SJSA1 (cell line): ENCODE measurements around the gene FAR1. TPM values are rescaled to one million over a fixed set of nuclear protein-coding genes. Genes with fewer than 3 reads are reported as not detected.

ENCODE experiments used
- DNase-seq, 2 experiments: peaks; one replicate each; pipeline ENCODE4 v3.0.0-alpha.2; 2015 to 2020; ENCODE audit warnings: low spot score in 2 of 2, low read depth in 1 of 2
- H3K27ac ChIP-seq: fragments of 250-450 bp; sonication (Bioruptor Pico); 2 replicates; pipeline ENCODE4 v1.5.1; 2020; ENCODE audit warnings: mild to moderate bottlenecking, moderate library complexity
- H3K27me3 ChIP-seq: fragments of 250-450 bp; sonication (Bioruptor Pico); replicated peaks from 2 replicates; pipeline ENCODE4 v1.5.1; 2020; ENCODE audit warnings: mild to moderate bottlenecking, moderate library complexity
- H3K36me3 ChIP-seq: fragments of 250-450 bp; sonication (Bioruptor Pico); 2 replicates; pipeline ENCODE4 v1.5.1; 2020; ENCODE audit warnings: mild to moderate bottlenecking
- H3K4me1 ChIP-seq: fragments of 250-450 bp; sonication (Bioruptor Pico); replicated peaks from 2 replicates; pipeline ENCODE4 v1.6.1; 2021; ENCODE audit warnings: mild to moderate bottlenecking
- H3K4me3 ChIP-seq: fragments of 250-450 bp; sonication (Bioruptor Pico); 2 replicates; pipeline ENCODE4 v1.5.1; 2020; ENCODE audit warnings: mild to moderate bottlenecking
- H3K9me3 ChIP-seq: fragments of 250-450 bp; sonication (Bioruptor Pico); replicated peaks from 2 replicates; pipeline ENCODE4 v1.5.1; 2020; ENCODE audit warnings: mild to moderate bottlenecking
- total RNA-seq: library from RNA; depleted of rRNA; stranded (reverse); fragments of >200 nt; shearing (Covaris generic); gene quantifications from 2 replicates; pipeline ENCODE4 v1.2.3, GENCODE V29; 2014

The FAR1 gene
- total RNA-seq, 1 experiment from 2014 or later: 89.0 TPM

GRCh38 chr11:13680501-13681264 lies 12.2 kb downstream of the FAR1 start:
- Histone ChIP-seq H3K27ac (no peak overlapping the region), H3K27me3 (no peaks in the 10 kb centered on the region), H3K36me3 (peaks cover 13% of the 10 kb centered on the region), H3K4me1 (no peaks in the 10 kb centered on the region), H3K9me3 (no peaks in the 10 kb centered on the region), H3K4me3 (no peak overlapping the region)
- no peak for DNase-seq

DNA sequence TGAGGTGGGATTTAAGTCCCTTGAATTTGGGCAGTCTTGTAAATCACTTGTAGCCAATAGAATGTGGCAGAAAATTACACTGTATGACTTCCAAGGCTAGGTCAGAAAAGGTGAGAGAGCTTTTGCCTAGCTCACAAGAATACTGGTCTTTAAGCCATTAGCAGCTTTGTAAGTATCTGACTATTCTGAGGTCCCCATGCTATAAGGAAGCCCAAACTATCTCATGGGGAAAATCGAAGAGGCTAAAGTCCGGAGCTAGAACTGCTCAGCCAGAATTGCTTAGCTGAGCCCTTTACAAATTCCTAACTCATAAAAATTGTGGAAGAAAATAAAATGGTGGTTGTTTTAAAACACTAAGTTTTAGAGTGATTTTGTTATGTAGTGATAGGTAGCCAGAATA lies 13.0 kb downstream of the FAR1 start:
- H3K27ac ChIP-seq: no peak overlapping the region
- H3K4me3 ChIP-seq: no peak overlapping the region
- H3K9me3 ChIP-seq: no peaks in the 10 kb centered on the region
- no peaks in the 10 kb centered on the region for H3K4me1 ChIP-seq
- DNase-seq: no peak
- H3K27me3 ChIP-seq: no peaks in the 10 kb centered on the region
- peaks cover 18% of the 10 kb centered on the region for H3K36me3 ChIP-seq

- Histone ChIP-seq H3K27ac (no peak overlapping the region), H3K9me3 (no peaks in the 10 kb centered on the region), H3K4me3 (no peak overlapping the region), H3K36me3 (peaks cover 18% of the 10 kb centered on the region), H3K27me3 (no peaks in the 10 kb centered on the region), H3K4me1 (no peaks in the 10 kb centered on the region)
- no peak for DNase-seq
Measured at GRCh38 chr11:13682212-13682611, 13.7 kb downstream of the FAR1 start.

DNA sequence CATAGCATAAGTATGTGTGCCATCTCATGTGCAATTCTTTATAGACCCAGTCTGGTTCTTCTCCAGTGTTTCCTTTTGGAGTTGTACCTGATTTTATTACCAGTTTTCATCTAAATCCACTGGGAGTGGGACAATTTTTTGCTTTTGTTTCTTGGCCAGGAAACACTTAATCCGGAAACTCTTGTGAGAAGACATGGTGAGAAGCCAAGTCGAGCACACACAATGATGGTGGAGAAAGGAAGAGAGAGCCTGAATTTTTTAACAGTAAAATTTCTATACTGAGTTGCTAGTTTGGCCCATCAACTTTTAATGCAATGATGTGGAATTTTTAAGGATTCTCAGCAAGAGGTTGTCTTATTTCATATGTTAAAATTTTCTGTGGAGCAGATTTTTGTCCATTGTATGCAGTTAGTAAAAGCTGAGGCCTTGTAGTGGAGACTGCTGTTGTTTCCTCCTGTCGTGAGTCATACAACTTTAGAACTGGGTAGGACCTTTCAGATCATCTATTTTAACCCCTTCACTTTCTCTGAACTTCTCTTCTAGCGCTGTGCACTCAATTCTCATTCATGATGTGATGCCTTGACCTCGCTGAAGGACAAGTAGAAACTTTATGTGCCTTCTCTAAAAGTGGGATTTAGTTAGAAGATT lies 17.1 kb downstream of the FAR1 start:
- Histone ChIP-seq H3K27me3 (no peaks in the 10 kb centered on the region), H3K36me3 (peaks cover 23% of the 10 kb centered on the region), H3K9me3 (no peaks in the 10 kb centered on the region), H3K4me3 (no peak overlapping the region), H3K4me1 (no peaks in the 10 kb centered on the region), H3K27ac (no peak overlapping the region)
- DNase-seq: no peak

DNA sequence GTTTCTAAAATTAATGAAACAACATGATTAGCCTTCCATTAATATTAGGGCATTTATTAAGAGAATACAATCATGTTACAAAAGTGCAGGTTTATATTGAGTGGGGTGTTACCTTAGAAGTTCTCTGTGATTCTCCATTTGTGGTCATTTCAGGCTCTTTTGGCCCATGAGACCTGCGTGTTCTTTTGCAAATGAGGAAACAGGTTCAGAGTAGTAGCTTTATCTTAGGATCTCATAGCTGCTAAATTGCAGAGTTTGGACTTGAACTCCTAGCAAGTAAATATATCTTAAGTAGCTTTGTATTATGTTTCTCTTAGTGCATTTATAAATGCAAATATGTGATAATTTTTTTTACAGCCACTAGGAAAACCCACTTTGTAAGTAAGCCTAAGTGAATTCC lies 18.3 kb downstream of the FAR1 start:
- no peaks in the 10 kb centered on the region for H3K27me3 ChIP-seq

GRCh38 chr11:13687271-13687670 lies 18.8 kb downstream of the FAR1 start:
- H3K36me3 ChIP-seq: peaks cover 16% of the 10 kb centered on the region
- H3K4me1 ChIP-seq: no peaks in the 10 kb centered on the region

More for the DNA sequence above, 18.3 kb downstream of the FAR1 start:
- Histone ChIP-seq H3K27ac (no peak overlapping the region), H3K9me3 (no peaks in the 10 kb centered on the region), H3K36me3 (peaks cover 18% of the 10 kb centered on the region), H3K4me3 (no peak overlapping the region), H3K4me1 (no peaks in the 10 kb centered on the region)
- no peak for DNase-seq

DNA sequence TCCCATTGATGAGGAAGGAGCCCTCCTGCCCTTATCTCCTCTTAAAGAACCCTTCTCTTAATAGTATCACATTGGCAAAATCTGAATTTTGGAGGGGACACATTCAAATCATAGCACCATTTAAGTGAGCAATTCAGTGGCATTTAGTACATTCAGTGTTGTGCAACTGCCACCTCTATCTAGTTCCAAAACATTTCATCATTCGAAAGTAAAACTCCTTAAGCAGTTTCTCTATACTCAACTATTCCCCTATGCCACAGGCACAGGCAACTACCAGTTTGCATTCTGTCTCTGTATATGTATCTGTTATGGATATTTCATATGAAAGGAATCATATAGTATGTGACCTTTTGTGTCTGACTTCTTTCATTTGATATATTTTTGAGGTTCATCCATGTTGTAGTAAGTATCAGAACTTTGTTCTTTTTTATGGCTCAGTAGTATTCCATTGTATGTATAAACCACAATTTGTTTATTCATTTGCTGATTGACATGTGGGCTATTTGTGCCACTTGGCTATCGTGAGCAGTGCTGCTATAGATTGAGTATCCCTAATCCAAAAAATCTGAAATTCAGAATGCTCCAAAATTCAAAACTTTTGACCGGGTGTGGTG lies 22.9 kb downstream of the FAR1 start:
- Histone ChIP-seq H3K9me3 (no peaks in the 10 kb centered on the region), H3K36me3 (peaks cover 33% of the 10 kb centered on the region), H3K4me3 (no peak overlapping the region), H3K4me1 (no peaks in the 10 kb centered on the region), H3K27me3 (no peaks in the 10 kb centered on the region), H3K27ac (no peak overlapping the region)
- DNase-seq: no peak

More at GRCh38 chr11:13687271-13687670, 18.8 kb downstream of the FAR1 start:
- no peak overlapping the region for H3K27ac ChIP-seq
- no peak for DNase-seq
- H3K9me3 ChIP-seq: no peaks in the 10 kb centered on the region
- H3K27me3 ChIP-seq: no peaks in the 10 kb centered on the region
- no peak overlapping the region for H3K4me3 ChIP-seq

DNA sequence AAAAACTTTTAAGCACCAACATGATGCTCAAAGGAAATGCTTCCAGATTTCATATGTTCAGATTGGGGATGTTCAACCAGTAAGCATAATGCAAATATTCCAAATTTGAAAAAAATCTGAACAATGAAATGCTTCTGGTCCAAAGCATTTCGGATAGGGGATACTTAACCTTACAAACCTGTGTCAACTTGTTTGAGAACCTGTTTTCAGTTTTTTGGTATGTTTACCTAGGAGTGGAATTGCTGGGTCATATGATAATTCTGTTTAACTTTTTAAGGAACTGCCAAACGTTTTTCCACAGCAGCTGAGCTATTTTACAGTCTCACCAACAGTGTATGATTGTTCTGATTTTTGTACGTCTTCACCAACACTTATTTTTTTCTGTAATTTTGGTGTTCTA lies 23.7 kb downstream of the FAR1 start:
- H3K9me3 ChIP-seq: no peaks in the 10 kb centered on the region
- DNase-seq: no peak
- H3K4me3 ChIP-seq: no peak overlapping the region
- peaks cover 41% of the 10 kb centered on the region for H3K36me3 ChIP-seq
- H3K4me1 ChIP-seq: no peaks in the 10 kb centered on the region
- no peaks in the 10 kb centered on the region for H3K27me3 ChIP-seq
- no peak overlapping the region for H3K27ac ChIP-seq

- Histone ChIP-seq H3K36me3 (peaks cover 54% of the 10 kb centered on the region), H3K9me3 (no peaks in the 10 kb centered on the region), H3K27me3 (no peaks in the 10 kb centered on the region), H3K27ac (no peak overlapping the region), H3K4me3 (no peak overlapping the region), H3K4me1 (no peaks in the 10 kb centered on the region)
- no peak for DNase-seq
Measured at GRCh38 chr11:13694115-13694514, 25.6 kb downstream of the FAR1 start.

DNA sequence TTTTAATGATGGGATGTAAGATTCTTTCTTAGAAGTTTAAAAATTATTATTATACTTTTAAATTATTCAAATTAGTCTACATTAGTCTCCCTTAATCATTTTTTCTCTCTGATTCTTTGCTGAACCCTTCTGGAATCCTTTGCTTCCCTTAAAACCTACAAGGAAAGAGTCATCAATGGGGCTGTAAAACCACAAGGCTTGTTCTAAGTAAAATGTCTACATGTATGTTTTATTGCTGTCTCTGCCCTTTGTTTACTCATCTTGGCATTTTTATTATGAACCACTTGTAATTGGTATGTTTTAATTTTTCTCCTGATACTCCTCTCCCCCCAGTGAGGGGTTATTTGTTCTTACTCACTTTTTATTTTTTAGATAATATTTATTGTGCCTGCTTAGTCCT lies 27.4 kb downstream of the FAR1 start:
- Histone ChIP-seq H3K4me3 (no peak overlapping the region), H3K9me3 (no peaks in the 10 kb centered on the region), H3K4me1 (no peaks in the 10 kb centered on the region), H3K36me3 (peaks cover 65% of the 10 kb centered on the region), H3K27me3 (no peaks in the 10 kb centered on the region), H3K27ac (no peak overlapping the region)
- no peak for DNase-seq

DNA sequence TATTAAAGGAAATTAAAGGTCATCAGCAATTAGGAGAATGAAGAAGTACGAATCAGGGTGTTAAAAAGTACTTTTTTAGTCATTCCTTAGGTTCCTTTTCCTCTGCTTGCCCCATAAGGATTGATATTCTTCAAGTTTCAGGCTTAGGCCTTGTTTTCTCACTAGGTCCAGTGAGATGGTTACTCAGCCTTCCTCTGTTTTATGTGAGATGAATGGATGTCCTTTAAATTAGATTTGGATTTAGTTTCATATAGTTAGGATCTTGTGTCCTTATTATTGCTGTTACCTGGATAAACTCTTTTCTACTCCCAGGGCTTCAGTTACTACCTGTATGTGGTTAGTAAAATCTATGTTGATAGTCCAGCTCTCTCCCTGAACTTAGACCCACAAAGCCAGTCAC lies 29.2 kb downstream of the FAR1 start:
- H3K27me3 ChIP-seq: no peaks in the 10 kb centered on the region
- no peak overlapping the region for H3K27ac ChIP-seq
- no peaks in the 10 kb centered on the region for H3K4me1 ChIP-seq
- H3K36me3 ChIP-seq: peaks cover 80% of the 10 kb centered on the region
- DNase-seq: no peak
- H3K9me3 ChIP-seq: no peaks in the 10 kb centered on the region
- H3K4me3 ChIP-seq: no peak overlapping the region

DNA sequence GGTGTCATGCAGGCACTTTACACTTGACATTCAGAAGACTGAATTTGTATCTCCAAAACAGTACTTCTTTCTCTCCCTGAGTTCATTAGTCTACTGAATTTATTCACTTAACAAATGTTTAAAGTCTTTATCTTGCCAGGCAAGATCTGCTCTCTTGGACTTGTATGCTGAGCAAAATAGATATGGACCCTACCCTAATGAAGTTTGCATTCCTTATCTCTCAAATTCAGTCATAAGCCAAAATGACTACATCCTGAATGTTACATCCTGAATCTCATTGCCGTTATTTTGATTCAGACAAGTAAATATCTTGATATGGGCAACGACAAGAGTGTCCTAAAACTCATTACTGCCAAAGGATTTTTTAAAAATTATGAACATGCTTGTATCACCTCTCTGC lies 29.7 kb downstream of the FAR1 start:
- Histone ChIP-seq H3K27ac (no peak overlapping the region), H3K27me3 (no peaks in the 10 kb centered on the region), H3K36me3 (peaks cover 84% of the 10 kb centered on the region), H3K4me3 (no peak overlapping the region), H3K4me1 (no peaks in the 10 kb centered on the region), H3K9me3 (no peaks in the 10 kb centered on the region)
- DNase-seq: no peak

GRCh38 chr11:13699041-13699440 lies 30.6 kb downstream of the FAR1 start:
- Histone ChIP-seq H3K4me1 (no peaks in the 10 kb centered on the region), H3K4me3 (no peak overlapping the region), H3K27ac (no peak overlapping the region), H3K27me3 (no peaks in the 10 kb centered on the region), H3K9me3 (no peaks in the 10 kb centered on the region), H3K36me3 (peaks cover 85% of the 10 kb centered on the region)
- no peak for DNase-seq

DNA sequence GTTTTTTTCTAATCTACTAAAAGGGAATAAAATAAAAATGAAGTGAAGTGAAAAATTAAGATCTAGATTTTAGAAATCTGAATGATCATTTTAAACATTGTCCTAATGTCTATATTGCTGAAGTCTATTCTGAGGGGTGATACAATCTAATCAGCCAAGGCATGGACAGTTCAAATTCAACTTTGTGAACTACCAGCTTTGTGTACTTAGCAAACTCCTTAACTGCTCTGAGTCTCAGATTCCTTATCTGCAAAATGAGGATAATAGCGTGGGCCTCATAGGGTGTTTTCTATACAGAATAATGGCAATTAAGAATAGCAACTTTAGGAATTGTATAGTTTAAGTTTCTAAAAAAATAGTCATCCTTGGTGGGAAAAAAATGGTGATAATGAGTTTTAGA lies 31.4 kb downstream of the FAR1 start:
- Histone ChIP-seq H3K27me3 (no peaks in the 10 kb centered on the region), H3K4me3 (no peak overlapping the region), H3K4me1 (no peaks in the 10 kb centered on the region), H3K27ac (no peak overlapping the region), H3K36me3 (peaks cover 81% of the 10 kb centered on the region), H3K9me3 (no peaks in the 10 kb centered on the region)
- DNase-seq: no peak
